DMS 273 (cell line): Measurements from ENCODE around the gene PRR14L.

Experiments
- DNase-seq: peaks from one replicate; lab custom pipeline; 2025; ENCODE audit not compliant: unreplicated experiment; lab: John Stamatoyannopoulos, UW

PRR14L gene

DNA sequence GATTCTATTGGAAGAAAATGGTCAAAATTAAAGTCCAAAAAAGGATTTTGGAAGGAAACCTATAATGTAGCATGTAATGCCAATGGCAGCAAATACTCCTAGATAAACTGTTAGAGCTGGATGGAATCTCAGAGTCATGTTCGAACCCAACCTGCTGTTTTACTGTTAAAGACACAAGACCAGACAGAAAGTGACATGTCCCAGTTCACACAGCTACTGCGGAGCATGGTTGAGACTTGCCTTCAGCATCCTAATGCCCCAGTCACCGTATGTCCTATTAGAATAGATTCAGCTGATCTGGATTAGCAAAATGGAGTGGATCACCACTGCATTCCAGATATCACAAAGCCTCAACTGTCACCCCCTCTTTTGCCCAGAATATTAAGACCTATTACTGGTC is 102.9 kb downstream of the PRR14L start:
- no peak for DNase-seq

DNA sequence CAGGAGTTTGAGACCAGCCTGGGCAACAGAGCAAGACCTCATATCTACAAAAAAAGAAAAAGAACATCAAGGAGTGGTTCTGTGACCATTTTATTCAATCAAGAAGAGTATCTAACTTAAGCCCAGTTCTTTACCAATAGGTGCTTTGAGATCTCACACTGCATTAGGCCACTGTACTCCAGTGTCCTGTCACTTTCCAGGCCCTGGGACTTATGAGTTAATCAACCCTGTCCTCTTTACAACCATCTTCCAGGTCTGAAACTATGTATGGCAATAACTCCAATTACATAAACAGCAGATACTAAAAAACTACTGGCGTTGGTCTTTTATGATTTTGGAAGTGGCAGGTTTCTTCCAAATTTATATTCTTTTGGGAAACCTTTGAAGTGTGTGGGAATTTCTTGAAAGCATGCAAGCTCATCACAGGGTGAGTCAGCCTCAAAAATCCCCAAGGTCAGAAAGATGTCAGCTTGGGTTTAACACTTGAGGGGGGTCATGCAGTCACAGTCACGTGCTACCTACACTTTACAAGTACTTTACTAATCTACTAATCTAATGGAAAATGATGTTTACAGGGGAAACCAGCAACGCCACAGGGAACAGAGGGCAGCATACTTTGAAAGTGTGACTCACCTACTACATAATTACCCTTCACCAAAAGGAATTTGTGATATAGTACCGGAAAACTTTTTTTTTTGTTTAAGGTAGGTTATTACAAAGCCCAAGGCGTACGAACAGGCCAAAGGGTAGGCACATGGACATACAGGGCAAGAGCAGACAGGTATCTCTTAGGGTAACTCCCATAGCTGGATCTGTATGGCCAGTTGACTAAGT is 103.5 kb downstream of the PRR14L start:
- DNase-seq, result no peak

DNA sequence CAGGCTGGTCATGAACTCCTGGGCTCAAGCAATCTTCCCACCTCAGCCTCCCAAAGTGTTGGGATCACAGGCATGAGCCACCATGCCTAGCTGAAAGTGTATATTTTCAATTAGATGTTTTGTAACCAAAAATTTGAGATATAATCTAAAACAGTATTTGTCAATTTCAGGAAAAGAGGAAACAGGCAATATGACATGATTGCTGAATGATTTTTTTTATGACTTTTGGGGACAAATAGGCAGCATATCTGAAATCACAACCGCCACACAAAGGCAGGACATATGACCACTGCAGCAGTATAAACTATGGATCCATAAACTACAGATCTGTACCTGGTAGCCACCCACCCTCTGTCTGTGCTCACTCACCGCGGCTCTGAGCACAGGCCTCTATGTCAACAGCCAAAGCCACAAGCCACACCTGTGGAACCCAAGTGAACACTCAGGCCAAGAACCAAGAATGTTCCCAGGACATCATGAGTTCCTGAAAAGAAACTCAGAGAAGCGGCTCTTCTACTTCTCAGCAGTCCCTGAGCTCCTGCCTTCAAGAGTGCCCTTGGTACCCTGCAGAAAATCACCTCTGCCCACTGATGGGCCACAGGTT is 110.4 kb downstream of the PRR14L start:
- no peak for DNase-seq

DNA sequence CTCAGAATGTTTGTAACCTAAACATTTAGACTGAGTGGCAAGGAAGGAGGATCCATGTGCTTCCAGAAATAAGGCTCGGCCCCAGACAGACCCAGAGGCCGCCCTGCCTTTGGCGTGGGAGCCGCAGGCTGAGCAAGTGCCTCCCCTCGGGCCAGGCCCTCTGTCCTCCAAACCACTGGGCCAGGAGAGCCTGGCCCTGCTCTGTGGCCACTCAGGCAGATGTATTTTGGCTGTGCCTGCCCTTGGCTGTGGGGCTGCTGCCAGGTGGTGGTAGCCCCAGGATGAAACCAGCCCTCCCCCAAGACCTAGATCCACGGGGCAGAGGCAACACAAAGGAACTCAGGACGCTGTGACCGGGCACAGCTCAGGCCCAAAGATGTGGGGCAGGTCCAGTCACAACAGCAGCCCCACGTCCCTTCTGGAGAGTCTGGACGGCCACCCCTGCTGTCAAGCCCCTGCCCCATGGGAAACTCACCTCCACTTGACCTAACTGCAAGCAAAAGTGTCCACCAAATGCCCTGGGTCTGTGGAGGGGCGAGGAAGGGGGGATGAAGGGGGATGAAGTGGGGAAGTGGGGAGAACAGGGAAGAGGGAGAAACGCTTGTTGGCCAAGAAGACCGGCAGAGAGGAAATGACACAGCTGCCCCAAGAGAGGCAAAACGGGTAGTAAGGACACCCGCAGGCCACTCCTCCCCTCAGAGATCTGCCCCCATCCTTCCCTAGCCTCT is 111.9 kb downstream of the PRR14L start:
- no peak for DNase-seq

DNA sequence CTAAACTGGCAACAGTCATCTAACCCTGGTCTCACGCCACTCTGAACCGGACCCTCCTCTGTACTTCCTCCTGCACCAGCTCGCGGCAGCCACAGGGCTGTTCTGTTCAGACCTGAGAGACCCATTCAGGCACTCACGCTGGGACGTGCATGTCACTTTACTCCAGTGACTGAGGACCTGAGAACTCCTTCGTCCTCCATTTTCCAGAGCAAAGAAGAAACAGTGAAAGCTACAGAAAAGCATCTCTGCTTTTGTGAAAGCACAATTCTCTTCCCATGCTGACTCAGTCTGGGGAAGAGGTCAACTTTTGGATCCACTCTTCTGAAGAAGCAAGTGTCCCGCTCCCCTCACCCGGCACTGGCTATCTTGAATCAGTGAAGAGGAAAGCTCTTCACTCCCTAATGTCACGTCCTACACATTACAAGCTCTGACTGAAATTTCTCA is 112.5 kb downstream of the PRR14L start:
- DNase-seq, result no peak

DNA sequence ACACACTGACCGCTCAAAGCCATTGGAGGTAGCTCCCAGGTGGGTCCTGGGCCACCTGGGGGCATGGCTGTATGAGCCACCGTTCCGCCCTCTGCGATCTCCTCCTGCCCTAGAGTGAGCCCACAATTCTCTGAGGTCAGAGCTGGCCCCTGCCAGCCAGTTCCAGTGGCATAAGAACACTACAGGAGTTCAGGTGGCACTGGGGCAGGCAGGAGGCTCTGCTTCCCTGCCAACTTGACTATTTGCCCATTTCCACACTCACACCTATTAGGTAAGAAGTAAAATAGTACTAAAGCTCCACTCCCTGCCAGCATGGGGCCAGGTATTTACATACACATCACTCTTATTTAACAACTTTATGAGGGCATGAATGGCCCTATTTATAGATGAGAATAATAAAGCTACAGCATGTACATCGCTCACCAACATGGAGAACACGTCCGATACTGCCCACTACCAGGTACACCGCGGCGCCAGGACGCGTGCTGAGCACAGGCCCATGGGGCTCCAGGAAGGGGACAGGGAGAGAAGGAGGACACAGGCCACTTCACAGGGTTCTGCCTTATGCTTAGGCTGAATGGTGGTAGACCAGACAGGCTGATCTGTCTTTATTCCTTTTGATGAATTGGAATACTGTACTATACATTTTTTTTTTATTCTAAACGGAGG is 114.2 kb downstream of the PRR14L start:
- DNase-seq, result no peak

DNA sequence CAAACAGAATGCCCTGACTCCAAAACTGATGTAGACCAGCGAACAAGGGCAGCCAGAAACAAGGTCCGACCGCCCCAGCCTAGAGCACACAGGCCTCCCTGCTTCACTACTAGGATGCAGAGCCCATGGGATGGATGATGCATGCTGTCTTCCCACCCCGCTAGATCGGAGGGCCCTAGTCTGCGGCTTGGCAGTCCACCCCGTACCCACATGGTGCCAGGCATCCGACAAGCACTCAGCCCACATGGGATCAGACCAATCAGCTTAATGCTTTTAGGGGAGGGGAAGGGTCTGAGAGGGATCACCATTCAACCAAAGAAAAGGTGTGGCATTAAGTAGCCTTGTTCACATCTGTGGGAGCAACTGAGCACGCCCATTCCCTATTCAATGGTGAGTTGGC is 118.5 kb downstream of the PRR14L start:
- DNase-seq, result no peak
